Measurements from ENCODE around the gene CPEB4. TPM values are rescaled to one million over a fixed set of nuclear protein-coding genes. Genes with fewer than 3 reads are reported as not detected.

The CPEB4 gene
- total RNA-seq, 1 experiment from 2014 or later, result 11.1 TPM

DNA sequence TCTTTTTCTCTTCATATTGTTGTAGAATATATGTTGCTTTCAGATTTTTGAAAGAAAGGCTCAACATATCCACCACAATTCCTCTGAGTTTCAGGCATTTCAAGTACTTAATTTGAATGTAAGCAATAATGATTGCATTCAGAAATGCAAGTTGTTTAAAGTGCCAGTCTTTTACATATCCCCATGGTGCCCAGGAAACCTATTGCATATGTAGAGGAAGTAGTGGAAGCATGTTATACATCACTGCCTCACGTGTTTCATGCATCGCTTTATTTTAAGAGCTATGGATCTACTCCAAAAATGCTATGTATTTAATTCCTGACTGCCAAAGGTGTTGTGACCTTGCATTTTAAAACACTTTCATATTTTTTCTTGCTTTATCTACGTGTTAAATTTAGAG is 28.1 kb downstream of the CPEB4 start:
- H3K36me3 ChIP-seq (ENCODE audit: control insufficient read depth in 1 of 2, insufficient read depth in 2 of 2, low read length in 2 of 2), result no peaks in the 10 kb centered on the region
- no peak for DNase-seq (ENCODE audit: low read depth, low spot score)
- H2AFZ ChIP-seq (ENCODE audit: low read depth, low read length, poor library complexity, severe bottlenecking), result no peak overlapping the region
- H3K9me2 ChIP-seq (ENCODE audit: insufficient read depth), result no peaks in the 10 kb centered on the region
- H3K9me3 ChIP-seq (ENCODE audit: control insufficient read depth in 1 of 2, insufficient read depth in 1 of 2, low read depth in 1 of 2, low read length in 2 of 2), result no peaks in the 10 kb centered on the region
- no peak overlapping the region for H3K4me2 ChIP-seq (ENCODE audit: low read length)
- intact Hi-C loops (cut with micrococcal nuclease), result no loop called here
- ChIA-PET RAD21 (ENCODE audit: low non-redundant PET in 1 of 2, low total read pairs in 2 of 2, uncharacterized antibody in 2 of 2, unreplicated experiment in 2 of 2) (no interaction called here), POLR2A (interaction anchor here (1.0 kb wide), 1 partner anchor 9 kb away, joined by 3 read pairs; no protein-coding TSS in a partner anchor), CTCF (interaction anchor here (0.7 kb wide), 1 partner anchor 9 kb away, joined by 3 read pairs; no protein-coding TSS in a partner anchor)
- H4K20me1 ChIP-seq (ENCODE audit: insufficient read depth), result no peaks in the 10 kb centered on the region
- no peak overlapping the region for H3K27ac ChIP-seq (ENCODE audit: low read depth, low read length)
- no peaks in the 10 kb centered on the region for H3K79me2 ChIP-seq (ENCODE audit: insufficient read depth, low read length)
- no peaks in the 10 kb centered on the region for H3K27me3 ChIP-seq (ENCODE audit: insufficient read depth, low read length)
- TF ChIP-seq, protein P1, sequence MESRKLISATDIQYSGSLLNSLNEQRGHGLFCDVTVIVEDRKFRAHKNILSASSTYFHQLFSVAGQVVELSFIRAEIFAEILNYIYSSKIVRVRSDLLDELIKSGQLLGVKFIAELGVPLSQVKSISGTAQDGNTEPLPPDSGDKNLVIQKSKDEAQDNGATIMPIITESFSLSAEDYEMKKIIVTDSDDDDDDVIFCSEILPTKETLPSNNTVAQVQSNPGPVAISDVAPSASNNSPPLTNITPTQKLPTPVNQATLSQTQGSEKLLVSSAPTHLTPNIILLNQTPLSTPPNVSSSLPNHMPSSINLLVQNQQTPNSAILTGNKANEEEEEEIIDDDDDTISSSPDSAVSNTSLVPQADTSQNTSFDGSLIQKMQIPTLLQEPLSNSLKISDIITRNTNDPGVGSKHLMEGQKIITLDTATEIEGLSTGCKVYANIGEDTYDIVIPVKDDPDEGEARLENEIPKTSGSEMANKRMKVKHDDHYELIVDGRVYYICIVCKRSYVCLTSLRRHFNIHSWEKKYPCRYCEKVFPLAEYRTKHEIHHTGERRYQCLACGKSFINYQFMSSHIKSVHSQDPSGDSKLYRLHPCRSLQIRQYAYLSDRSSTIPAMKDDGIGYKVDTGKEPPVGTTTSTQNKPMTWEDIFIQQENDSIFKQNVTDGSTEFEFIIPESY (IDR thresholded peaks at IDR 0.05; ENCODE audit: extremely low read depth, insufficient replicate concordance, low read length), result no peak
- TF ChIP-seq EGR1 (IDR thresholded peaks at IDR 0.05; ENCODE audit: low read depth) (no peak), ZFX (IDR thresholded peaks at IDR 0.05) (no peak), POLR2AphosphoS5 (IDR thresholded peaks at IDR 0.05; ENCODE audit: low read depth, low read length) (no peak), ZNF274 (IDR thresholded peaks at IDR 0.05; ENCODE audit: low read depth, low read length) (no peak), CEBPB (IDR thresholded peaks at IDR 0.05; ENCODE audit: low read depth) (no peak), SIN3A (IDR thresholded peaks at IDR 0.05; ENCODE audit: low read depth) (no peak)
- TF ChIP-seq, protein P2, sequence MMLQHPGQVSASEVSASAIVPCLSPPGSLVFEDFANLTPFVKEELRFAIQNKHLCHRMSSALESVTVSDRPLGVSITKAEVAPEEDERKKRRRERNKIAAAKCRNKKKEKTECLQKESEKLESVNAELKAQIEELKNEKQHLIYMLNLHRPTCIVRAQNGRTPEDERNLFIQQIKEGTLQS (IDR thresholded peaks at IDR 0.05), result no peak
- no peak for ATAC-seq
- no peak overlapping the region for H3K9ac ChIP-seq (ENCODE audit: low read length)
- no TSS peak for BruUV-seq (replicated peaks)
- no peak overlapping the region for H3K4me3 ChIP-seq (replicated peaks in 1 of 2; ENCODE audit: low read depth in 1 of 2, low read length in 2 of 2)
- H3K4me1 ChIP-seq (ENCODE audit: control insufficient read depth in 1 of 2, insufficient read depth in 2 of 2, low read length in 2 of 2), result peaks cover 3 to 24% of the 10 kb centered on the region in 2 experiments; a peak in 3 of 4 replicates
